Superior temporal gyrus (tissue), 1 donor: ENCODE measurements around the gene CPHXL2.

Experiments
- DNase-seq: peaks from one replicate; pipeline ENCODE4 v3.0.0-alpha.2; 2016; ENCODE audit errors: extremely low spot score

Gene CPHXL2

GRCh38 chr16:75676909-75677308 lies at the start of gene CPHXL2:
TSS of gene CPHXL2 (minus strand) at chr16:75677009. CDS start at chr16:75676999, 10 bp downstream.
- no peak for DNase-seq

GRCh38 chr16:75726390-75726789 lies 49.6 kb upstream of the CPHXL2 start, which contains the start of gene CPHXL:
TSS of gene CPHXL (minus strand) at chr16:75726490. CDS start at chr16:75726442, 48 bp downstream.
- DNase-seq, result no peak

- no peak for DNase-seq
These were observed 41.6 kb upstream of the CPHXL2 start for GRCh38 chr16:75718452-75718851.

- DNase-seq, result no peak
These were observed 37.9 kb upstream of the CPHXL2 start for GRCh38 chr16:75714661-75715060.

- no peak for DNase-seq
These were observed 33.5 kb upstream of the CPHXL2 start for GRCh38 chr16:75710344-75710743.

GRCh38 chr16:75703306-75703705 lies 26.5 kb upstream of the CPHXL2 start:
- no peak for DNase-seq

GRCh38 chr16:75702242-75702641 lies 25.4 kb upstream of the CPHXL2 start:
- DNase-seq, result no peak

- no peak for DNase-seq
These were observed 24.6 kb upstream of the CPHXL2 start, which contains the start of gene DUXB for GRCh38 chr16:75701361-75701760. TSS of gene DUXB (minus strand) at chr16:75701461. CDS start at chr16:75701418, 43 bp downstream.

- DNase-seq, result no peak
These were observed 20.8 kb upstream of the CPHXL2 start for GRCh38 chr16:75697571-75697970.

GRCh38 chr16:75695708-75696107 lies 18.9 kb upstream of the CPHXL2 start:
- no peak for DNase-seq

- no peak for DNase-seq
These were observed 10.6 kb upstream of the CPHXL2 start for GRCh38 chr16:75687361-75687760.

GRCh38 chr16:75682308-75682707 lies 5.5 kb upstream of the CPHXL2 start:
- no peak for DNase-seq

GRCh38 chr16:75679366-75679765 lies 2.6 kb upstream of the CPHXL2 start:
- no peak for DNase-seq

GRCh38 chr16:75667503-75667902 lies 9.3 kb downstream of the CPHXL2 start:
- DNase-seq, result no peak

GRCh38 chr16:75660726-75661302 lies 16.0 kb downstream of the CPHXL2 start:
- DNase-seq, result peak; percentile 47

- DNase-seq, result peak; percentile 74
These were observed 16.5 kb downstream of the CPHXL2 start for GRCh38 chr16:75660321-75660720.

GRCh38 chr16:75658175-75658574 lies 18.6 kb downstream of the CPHXL2 start:
- DNase-seq, result no peak

GRCh38 chr16:75653922-75654321 lies 22.9 kb downstream of the CPHXL2 start:
- DNase-seq, result peak; percentile 36

GRCh38 chr16:75648265-75649076 lies 28.3 kb downstream of the CPHXL2 start:
- peak; percentile 91 for DNase-seq

- peak; percentile 97 for DNase-seq
These were observed 29.1 kb downstream of the CPHXL2 start, which contains the start of the genes KARS1 and TERF2IP for GRCh38 chr16:75647492-75648264. TSS of gene KARS1 (minus strand) at chr16:75647665. CDS start at chr16:75647639, 26 bp downstream. TSS of gene TERF2IP (plus strand) at chr16:75647773. CDS start at chr16:75647883, 110 bp downstream.

- no peak for DNase-seq
These were observed 29.7 kb downstream of the CPHXL2 start for GRCh38 chr16:75647112-75647491.
